OCI-LY1 (cell line): ENCODE results near the gene GPLD1.

Experiments
- EZH2 ChIP-seq: fragments of 200-600 bp; sonication (generic), shearing (Covaris generic); IDR thresholded peaks from 2 replicates; pipeline ENCODE4 v1.8.0; 2017; ENCODE audit warnings: borderline replicate concordance, mixed run types, mild to moderate bottlenecking, antibody characterized with exemption, low read length, moderate library complexity, mixed read lengths
- TF ChIP-seq, protein P1 (sequence below): fragments of 200-600 bp; sonication (generic), shearing (Covaris generic); IDR thresholded peaks from 2 replicates; pipeline ENCODE4 v1.5.1; 2017; ENCODE audit warnings: mild to moderate bottlenecking, antibody characterized with exemption, low read length, moderate library complexity, mixed read lengths

DNA sequence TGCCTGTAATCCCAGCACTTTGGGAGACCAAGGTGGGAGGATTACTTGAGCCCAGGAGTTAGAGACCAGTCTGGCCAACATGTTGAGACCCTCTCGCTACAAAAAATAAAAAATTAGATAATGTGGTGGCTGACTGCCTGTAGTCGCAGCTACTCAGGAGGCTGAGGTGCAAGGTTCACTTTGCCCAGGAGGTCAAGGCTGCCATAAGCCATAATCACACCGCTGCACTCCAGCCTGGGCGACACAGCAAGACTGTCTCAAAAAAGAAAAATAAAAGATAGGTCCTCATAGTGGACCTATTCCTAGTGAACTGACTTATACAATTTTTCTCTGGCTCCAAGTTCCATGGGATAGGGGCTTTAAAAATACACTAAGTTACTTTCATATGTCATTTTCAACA, 44.8 kb downstream of the GPLD1 start:
- TF ChIP-seq, protein P1, sequence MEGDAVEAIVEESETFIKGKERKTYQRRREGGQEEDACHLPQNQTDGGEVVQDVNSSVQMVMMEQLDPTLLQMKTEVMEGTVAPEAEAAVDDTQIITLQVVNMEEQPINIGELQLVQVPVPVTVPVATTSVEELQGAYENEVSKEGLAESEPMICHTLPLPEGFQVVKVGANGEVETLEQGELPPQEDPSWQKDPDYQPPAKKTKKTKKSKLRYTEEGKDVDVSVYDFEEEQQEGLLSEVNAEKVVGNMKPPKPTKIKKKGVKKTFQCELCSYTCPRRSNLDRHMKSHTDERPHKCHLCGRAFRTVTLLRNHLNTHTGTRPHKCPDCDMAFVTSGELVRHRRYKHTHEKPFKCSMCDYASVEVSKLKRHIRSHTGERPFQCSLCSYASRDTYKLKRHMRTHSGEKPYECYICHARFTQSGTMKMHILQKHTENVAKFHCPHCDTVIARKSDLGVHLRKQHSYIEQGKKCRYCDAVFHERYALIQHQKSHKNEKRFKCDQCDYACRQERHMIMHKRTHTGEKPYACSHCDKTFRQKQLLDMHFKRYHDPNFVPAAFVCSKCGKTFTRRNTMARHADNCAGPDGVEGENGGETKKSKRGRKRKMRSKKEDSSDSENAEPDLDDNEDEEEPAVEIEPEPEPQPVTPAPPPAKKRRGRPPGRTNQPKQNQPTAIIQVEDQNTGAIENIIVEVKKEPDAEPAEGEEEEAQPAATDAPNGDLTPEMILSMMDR, result no peak
- TF ChIP-seq EZH2, result no peak
